T-helper 1 cell (primary cell): Measurements from ENCODE around the gene PTPN14.

Source experiments
- DNase-seq, 5 donors: peaks; one replicate each; pipeline ENCODE4 v3.0.0-alpha.2; 2012 to 2020

Gene PTPN14

DNA sequence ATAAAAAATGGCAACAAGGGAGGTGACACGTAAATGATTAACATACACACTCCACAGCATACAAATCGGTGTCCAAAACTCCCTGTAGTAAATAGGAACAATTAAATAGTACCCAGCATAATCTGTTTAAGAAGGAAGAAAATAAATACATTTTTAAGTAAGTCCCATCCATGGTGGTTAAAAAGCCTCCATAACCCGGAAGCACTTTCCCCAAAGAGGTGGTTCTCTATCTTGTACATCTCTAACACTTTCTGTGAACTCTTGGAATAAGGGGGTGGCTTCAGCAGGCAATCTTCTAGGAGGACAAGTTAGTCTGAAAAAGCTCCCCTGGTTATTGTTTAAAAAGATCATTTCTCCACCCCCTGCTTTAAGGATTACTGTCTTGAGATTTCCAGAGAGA lies 76.9 kb downstream of the PTPN14 start:
- DNase-seq: no peak

DNA sequence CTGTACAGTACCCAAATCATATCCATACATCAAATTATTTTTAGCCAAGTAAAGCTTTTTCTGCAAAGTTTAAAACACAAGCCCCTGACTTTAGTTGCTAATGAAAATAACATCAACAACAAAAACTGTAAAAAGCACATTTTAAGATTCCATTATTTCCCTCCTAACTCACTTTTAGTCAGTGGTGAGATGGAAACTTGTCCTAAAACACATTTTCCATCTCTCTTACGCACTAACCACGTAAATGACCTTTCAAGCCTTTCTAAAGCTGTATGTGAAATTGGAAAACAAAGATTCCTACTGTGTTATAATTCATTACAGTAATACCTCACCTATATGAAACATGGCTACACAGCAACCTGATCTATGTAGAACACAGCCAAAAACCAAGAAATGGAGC lies 77.5 kb downstream of the PTPN14 start:
- no peak for DNase-seq

DNA sequence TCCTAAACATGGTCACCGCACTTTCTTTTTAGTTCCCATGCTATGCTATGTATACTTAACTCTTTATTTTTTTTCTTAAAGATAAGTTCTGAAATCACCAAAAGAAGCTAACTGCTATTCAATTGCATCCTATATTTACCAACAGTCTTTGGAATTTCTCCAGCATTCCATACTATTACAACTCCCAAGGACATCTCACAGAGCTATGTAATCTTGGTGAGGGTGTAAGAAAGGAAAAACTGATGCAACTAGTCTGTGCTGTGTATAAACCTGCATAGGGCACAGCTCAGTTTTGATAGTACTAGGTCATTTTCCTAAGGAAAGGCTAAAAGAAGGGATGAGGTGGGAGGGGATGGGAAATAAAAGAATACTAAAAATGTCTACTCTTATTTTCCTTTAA lies 78.0 kb downstream of the PTPN14 start:
- DNase-seq: no peak

DNA sequence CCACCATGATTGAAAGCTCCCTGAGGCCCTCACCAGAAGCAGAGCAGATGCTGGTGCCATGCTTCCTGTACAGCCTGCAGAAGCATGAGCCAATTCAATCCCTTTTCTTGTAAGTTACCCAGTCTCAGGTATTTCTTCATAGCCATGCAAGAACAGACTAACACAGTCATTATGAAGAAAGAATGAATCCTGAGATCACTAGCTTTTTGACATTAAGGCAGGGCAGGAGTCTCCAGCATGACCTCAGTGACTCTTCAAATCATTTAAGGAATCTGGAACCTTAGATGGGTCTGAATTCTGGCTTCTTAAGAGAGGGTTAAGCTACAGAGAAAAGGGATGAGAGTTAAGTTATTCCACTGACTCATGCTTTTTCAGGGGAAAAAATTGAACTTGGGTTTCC lies 79.0 kb downstream of the PTPN14 start:
- DNase-seq: no peak

DNA sequence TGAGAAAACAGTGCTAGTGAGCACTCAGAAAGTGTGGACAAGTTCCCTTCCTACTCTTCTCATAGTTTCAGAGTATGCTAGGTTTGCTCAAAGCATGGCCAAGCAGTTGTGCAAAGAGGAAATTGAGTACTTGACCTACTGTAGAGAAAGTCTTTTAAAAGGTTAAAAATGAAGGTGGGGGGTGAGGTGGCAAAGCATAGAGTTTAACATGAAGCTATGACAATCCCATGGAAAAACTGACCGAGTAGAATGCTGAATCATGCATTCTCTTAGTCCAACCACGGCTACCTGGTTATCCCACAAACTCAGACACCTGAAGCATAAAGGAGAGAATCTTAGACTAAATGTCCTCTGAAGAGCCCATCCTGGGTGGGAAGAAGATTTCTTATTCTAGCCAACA lies 79.9 kb downstream of the PTPN14 start:
- DNase-seq: no peak

DNA sequence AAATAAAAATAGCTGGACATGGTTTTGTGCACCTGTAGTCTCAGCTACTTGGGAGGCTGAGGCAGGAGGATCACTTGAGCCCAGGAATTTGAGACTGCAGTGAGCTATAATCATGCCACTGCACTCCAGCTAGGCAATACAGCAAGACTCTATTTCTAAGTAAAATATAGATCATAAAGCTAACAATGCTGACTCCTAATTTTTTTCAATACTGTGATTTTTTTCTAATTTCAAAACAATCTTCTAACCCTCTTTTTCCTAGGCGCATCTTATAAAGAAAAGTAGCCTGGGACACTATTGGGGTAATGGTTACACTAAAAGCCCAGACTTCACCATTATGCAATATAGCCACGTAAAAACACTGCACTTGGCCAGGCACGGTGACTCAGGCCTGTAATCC lies 81.3 kb downstream of the PTPN14 start:
- DNase-seq: no peak

DNA sequence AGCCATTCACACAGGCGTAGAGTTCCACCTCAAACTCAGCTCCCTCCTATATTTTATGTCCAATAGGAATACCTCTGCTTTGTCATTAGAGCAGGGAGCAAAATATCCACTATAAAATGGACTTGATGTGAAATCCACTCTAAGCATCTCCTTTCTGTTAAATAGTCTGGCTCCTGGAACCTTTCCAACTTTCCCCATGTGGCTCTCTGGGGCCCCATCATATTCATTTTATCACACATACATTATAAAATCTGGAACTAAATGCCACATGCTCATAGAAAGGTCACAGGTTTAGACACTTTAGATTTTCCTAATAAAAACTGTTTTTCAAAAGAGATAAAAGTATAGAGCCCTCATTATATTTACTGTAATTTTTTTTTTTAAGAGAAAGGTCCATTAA lies 82.1 kb downstream of the PTPN14 start:
- no peak for DNase-seq

DNA sequence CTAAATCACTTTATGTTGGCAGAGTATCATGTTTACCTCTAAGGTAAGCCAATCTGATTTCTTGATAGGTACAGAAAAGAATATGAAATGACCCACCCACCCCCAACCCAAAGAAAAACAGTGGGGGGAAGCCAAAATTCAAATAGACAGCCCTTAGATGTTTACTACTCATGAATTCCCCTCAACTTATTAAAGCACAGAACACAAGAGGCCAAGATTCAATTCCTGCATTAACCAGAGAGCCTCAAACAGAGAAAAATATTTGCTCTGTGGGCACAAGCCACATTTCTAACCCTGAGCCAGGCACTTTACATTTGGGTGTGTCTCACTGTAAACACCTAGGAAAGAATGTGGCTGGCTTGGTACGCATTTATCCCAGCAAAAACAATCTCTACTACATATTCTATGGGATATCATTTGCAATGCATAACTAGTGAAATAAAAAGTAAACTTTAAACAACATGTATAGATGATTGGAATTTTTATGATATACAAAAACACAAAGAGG lies 84.3 kb downstream of the PTPN14 start:
- DNase-seq: no peak

DNA sequence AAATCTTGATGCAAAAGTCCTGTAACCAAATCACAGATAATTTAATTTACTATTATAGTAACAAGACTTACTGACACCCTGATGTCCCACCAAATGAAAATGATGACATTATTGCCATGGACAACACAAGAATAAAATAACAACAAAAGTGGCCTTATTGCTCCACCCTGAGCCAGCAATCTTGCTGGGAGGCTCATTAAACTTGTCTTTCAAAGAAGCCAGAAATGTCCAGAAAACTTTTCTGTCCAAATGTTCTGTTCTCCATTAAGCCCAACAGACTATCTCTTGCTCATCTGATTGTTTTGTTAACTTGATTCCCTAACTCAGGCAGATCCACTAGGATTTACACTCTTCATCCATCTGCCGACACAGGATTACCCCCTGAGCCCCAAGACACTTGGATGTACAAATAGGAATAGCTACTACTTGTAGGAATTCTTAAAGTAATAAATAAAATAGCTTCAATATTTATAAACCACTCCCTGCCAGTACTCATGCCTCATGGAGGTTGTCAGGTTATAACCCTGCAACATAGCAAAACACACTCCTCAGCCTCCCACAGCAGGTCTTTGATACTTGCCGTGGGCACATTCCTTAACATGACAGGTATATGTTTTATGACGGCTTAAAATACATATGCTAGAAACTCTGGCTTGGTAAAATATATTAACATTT lies 84.9 kb downstream of the PTPN14 start:
- DNase-seq: no peak

DNA sequence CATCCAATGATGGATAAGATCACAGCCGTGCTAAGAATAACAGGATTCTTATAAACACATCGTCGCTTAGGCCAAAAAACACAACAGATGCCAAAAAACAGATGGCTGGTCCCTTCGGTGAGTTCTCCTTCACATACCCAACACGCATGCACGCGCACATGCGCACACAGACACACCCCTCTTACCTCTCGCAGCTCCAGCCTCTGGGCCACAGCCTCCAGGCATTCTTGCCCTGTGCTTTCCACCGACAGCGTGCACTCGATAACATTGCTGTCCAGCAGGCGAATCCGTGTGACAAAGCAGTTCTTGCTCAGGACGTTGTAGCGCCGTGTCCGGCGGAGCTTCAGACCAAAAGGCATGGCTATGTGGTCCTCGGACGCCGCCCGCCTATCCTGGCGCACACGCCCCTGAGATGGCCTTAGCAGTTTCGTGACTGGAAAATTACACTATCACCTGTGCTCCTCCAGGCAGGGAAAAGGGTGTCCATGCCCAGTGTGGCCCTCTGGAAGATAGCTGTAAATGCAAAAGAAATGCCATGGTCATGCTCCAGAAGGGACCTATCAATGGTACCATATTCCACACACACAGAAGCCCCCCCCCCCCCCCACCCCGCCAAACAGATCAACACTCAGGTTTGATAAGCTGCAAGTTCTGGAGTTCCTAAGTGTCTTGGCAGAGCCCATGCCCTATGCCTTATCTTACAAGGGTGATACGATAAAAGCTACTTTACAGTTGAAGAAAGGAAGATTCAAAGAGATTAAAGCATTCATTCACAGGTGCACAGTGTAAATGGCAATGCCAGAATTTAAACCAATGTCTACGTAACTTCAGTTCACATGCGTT lies 86.7 kb downstream of the PTPN14 start:
- no peak for DNase-seq

DNA sequence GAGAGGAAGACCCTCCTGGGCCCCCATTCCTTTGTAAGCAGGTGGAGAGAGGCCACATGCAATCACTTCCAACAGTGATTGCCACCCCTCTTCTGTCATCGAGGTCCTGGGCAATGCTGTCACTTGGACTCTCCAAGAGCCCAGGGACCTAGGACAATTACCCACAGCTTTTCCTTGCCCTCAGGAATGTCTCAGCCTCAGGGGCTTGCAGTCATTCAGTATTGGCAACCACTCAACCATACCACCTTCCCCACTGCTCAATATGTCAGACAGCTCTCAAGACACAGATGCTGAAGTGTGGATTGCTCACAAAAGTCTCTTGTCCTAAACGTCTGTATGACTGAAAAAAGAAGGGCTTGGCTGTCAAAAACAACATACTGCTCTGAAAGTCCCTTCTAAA lies 87.8 kb downstream of the PTPN14 start:
- no peak for DNase-seq

DNA sequence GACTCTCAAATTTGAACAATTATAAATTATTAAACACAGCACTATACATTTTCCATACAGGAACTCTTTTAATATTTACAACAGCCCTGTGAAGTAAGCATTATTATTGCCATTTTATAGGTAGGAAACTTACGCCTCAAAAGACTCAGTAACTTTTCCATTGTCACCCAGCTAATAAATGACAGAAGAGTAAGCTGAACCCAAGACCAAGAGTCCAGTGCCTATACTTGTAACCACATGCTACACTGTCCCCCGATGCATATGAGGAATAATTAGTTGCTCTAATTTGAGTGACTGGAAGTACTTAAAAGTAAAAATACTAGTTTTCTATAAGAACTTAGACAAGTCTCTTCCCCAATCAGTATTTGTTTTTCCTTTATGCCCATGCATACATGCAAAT lies 88.5 kb downstream of the PTPN14 start:
- no peak for DNase-seq

DNA sequence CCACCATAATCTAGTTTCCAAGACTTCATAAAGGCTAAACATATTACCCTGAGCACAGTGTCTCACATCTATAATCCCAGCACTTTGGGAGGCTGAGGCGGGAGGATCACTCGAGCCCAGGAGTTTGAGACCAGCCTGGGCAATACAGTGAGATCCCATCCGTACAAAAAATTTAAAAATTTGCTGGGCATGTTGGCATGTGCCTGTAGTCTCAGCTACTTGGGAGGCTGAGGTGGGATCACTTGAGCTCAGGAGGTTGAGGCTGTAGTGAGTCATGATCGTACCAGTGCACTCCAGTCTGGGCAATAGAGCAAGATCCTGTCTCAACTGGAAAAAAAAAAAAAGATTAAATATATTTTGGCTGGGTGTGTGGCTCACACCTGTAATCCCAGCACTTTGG lies 90.1 kb downstream of the PTPN14 start:
- DNase-seq: no peak

DNA sequence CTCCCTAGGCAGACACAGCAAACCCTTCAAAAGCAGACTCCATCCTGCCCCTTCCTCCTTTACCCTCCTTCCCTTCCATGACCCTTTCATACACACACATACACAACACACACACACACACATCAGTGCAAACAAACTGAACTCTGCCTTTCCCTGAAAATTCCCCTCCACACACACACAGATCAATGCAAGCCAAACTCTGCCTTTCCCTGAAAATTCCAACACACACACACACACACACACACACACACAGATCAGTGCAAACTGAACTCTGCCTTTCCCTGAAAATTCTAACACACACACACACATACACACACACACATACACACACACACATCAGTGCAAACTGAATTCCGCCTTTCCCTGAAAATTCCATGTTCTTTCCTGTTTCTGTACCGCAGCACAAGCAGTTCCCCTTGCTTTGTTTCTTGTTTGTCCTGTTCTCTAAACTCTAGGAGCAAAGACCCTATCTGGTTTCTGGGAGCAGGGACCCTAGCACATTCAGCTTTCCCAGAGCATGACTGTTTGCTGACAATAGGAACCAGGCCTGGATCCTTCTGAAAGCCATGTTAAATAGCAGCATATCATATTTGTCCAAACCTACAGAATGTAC lies 91.0 kb downstream of the PTPN14 start:
- DNase-seq: no peak

DNA sequence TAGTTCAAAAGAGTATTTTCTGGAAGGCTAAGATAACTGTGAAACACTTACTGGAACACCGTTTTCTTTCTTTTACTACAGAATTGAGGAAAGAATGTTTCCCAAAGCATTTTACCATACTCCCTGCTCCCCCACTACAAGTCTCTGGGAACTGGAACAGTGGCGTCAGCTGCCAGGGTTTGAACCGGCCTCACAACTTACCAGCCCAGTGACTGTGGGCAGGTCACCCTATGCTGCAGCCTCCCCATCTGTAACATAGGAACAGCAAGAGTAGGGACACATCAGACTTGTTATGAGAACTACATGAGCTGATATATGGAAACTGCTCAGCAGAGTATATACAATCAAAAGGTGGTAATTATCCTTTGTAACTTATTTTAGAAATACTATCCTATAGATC lies 91.5 kb downstream of the PTPN14 start:
- no peak for DNase-seq

DNA sequence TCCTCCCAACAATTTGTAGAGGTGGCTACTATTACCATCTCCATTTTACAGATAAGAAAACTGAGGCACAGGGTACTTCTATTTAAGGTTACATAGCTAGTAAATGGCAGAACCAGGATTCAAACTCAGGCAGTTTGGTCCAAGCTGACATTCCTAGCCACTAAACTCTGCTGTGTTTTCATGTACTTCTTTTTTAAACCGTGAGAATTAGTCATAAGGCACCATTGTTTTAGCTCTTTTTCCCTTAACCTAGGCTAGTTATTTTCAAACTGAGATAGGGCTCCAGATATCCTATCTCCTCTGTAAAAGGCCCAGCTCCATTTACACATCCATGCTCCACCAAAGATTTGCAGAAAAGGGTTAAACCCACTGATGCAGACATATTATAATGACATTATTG lies 92.9 kb downstream of the PTPN14 start:
- DNase-seq: no peak

DNA sequence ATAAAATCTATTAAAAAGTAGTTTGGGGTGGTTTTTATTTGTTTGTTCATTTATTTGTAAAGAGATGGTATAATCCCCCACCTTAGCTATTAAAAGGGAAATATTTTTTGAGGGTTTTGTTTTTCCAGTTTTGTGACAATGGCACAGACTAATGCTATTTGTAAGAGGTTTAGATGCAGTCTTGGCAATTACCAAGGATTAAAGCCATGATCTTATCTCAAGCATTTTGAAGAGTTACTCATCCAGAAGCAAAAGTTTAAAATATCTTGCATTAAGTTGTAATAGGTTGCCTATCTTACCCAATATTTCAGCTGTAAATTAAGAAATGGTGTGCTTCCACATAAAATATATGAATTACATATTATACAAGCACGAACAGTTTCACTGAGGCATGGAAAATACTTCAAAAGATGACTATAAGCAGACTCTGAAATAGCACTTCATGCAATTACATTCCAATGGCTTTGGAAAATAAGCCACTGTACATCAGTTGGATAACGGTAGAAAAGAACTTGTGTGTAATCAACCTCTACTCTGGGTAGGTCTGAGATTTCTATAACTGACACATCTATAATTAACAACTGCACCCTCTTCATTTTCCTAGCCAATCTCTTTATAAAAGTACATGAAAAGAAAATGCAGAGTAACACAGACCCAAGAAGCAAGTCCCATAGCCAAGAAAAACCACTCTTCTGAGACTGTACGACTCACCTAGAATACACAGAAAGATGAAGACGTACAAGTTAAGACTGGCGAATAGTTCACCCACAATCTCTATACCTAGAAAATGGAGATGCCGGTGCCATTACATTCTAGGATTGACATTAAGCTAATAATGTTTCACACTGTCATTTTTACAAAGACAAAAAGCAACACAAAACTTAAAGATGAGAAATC lies 95.2 kb downstream of the PTPN14 start:
- DNase-seq: no peak

DNA sequence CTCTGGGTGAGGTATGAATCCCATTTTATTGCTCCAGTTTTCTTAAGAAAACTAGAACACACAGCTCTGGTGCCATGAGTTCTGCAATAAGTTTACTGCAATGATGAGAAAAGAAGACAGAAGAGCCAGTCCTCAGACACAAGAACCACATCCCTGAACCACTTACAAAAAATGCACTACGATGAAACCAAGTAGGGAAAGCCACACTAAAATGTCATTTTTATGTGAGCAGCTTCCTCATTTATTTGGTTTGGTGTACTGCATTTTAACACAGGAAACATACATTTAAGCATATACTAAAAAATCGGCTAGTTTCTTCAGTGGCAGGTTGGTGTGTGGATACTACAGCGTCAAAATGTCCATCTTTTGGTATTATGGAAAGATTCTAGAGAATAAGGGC lies 95.9 kb downstream of the PTPN14 start:
- no peak for DNase-seq

DNA sequence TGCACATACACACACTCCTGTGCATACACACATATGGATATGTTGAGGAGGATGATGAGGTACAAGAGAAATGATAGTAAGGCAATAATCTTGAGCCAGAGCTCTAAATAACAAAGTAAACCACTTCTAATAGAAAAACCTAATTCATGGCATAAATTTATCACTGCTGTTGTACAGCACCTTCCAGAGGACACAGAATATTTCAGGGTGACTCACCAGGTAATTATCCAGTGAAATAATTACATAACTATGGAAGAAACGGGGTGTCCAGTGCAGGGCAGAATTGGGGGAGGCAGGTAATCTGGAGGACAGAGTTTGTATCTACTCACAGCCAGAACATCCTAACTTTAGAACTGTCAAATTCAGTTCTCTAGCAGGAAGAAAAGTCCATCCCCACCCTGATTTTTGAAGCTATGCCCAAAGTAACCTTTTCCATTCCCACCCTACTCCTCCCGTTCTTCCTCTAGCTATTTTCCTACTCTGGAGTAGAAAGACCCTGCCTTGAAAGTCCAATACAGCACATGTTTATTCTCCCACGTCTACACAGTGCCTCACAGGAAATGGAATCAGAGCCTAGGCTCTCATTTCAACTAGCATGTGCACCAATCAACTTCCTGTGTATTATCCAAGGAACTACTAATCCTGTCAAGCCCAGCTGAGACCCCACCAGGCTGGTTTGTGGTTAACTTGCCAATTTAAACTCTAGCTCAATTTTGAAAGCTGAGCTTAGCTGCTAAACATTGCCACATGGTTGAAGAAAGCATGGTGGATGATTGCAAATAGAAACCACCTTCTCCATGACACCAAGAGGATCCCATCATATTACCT lies 96.6 kb downstream of the PTPN14 start:
- DNase-seq: no peak

DNA sequence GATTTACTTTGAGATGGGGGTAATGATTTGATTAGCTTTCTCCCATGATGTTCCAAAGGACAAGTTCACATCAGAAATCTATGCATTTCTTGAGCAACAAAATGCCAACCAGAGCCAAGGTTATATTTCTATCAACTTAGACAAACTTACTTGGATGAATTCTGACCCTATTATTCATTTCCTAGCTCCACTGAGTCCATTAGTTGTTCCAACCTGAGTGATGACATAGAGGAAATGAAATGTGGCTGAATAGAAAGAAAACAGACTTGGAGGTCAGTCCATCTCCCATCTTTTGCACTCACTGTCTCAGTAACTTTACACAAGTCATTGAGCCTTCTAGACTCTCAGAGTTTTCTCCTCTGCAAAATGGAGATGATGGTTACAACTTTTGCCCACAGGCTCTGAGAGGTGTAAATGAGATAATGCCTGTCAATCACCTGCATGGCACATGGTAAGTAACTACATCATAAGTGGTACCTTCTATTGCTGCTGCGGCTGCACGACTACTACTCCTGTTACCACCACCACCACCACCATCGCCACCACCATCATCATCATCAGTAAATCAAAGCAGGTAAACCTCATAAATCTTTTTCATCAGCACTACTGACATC lies 98.2 kb downstream of the PTPN14 start:
- DNase-seq: no peak

DNA sequence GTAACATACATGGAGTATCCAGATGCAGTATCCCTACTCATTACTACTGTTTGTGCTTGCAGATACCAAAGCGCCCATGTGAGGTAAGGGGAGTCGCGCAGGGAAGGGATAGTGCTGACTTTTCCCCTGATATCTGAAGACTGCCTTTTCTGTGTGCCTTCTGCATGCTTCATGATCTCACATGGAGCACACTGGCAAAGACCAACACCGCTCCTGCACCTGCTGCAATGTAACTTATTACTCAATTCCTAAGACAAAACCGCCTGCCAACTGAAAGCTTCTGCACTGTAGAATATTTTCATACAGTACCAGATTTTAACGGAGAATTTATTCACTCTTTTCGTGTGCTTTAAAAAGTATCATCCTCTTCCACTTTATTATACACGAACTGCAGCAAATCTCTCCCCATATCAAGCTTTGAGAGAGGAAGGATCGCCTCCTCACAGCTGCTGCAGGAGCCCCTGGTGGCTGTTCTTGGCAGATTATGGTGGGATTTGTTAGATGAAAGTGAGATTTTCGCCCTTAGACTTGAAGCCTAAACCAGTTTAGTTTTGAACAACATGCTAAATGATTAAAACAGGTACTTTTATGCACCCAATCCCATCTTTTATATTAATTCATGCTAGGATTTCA lies 99.1 kb downstream of the PTPN14 start:
- DNase-seq: no peak
